T-helper 2 cell (primary cell): ENCODE measurements around the gene IL17REL.
"Not testable (repeated sequence)": the region's sequence is repeated elsewhere in the genome, so short reads cannot be mapped to it uniquely, and the experiment has no call there.

ENCODE experiments used
- DNase-seq, 5 experiments: peaks; one replicate each; pipeline versions ENCODE4 v3.0.0 to v3.0.0-alpha.2; 2012 to 2022

The IL17REL gene

GRCh38 chr22:50002791-50003190 is 9.8 kb downstream of the IL17REL start:
- no peak for DNase-seq

- no peak for DNase-seq
Observed at GRCh38 chr22:50001388-50002231, 11.0 kb downstream of the IL17REL start.

GRCh38 chr22:50000587-50001387 is 11.8 kb downstream of the IL17REL start:
- no peak for DNase-seq

GRCh38 chr22:49999946-50000586 is 12.5 kb downstream of the IL17REL start:
- no peak for DNase-seq

- no peak for DNase-seq
Observed at GRCh38 chr22:49999063-49999945, 13.3 kb downstream of the IL17REL start.

GRCh38 chr22:49998718-49999062 is 13.9 kb downstream of the IL17REL start:
- DNase-seq = no peak

GRCh38 chr22:49997932-49998717 is 14.4 kb downstream of the IL17REL start:
- DNase-seq = no peak

- DNase-seq = no peak
Observed at GRCh38 chr22:49997251-49997599, 15.3 kb downstream of the IL17REL start.

- DNase-seq = no peak
Observed at GRCh38 chr22:49996518-49997250, 15.9 kb downstream of the IL17REL start.

GRCh38 chr22:49996119-49996517 is 16.4 kb downstream of the IL17REL start:
- no peak for DNase-seq

- DNase-seq = no peak
Observed at GRCh38 chr22:49995361-49996118, 17.0 kb downstream of the IL17REL start.

- no peak for DNase-seq
Observed at GRCh38 chr22:49995041-49995360, 17.6 kb downstream of the IL17REL start.

- no peak for DNase-seq
Observed at GRCh38 chr22:49994361-49995040, 18.1 kb downstream of the IL17REL start.

- DNase-seq = no peak
Observed at GRCh38 chr22:49993649-49994360, 18.8 kb downstream of the IL17REL start.

- DNase-seq = peak; percentile 25 to 78 (median 52)
Observed at GRCh38 chr22:49992921-49993648, 19.5 kb downstream of the IL17REL start.

GRCh38 chr22:49991907-49992533 is 20.5 kb downstream of the IL17REL start:
- DNase-seq = no peak

GRCh38 chr22:49991167-49991566 is 21.4 kb downstream of the IL17REL start:
- DNase-seq = no peak

GRCh38 chr22:49989826-49990225 is 22.7 kb downstream of the IL17REL start:
- not testable (repeated sequence) for DNase-seq
